A673 (cell line): ENCODE data around the gene MYO5B. TPM values are rescaled to one million over a fixed set of nuclear protein-coding genes. Genes with fewer than 3 reads are reported as not detected.

Experiments used
- BruUV-seq: library from RNA; stranded (reverse); fragments of 400-500 nt; replicated peaks from 2 replicates; lab custom pipeline; 2021; lab: Mats Ljungman, UMichigan
- CTCF ChIA-PET: fragments of 300-600 bp; sonication (Branson Sonifier 250); formaldehyde crosslinking; loops from one replicate; lab custom pipeline; 2022; ENCODE audit warnings: antibody characterized with exemption; lab: Charles Lee
- POLR2A ChIA-PET: fragments of 300-600 bp; sonication (Branson Sonifier 250); formaldehyde crosslinking; loops from one replicate; lab custom pipeline; 2022; ENCODE audit warnings: antibody characterized with exemption; ENCODE audit not compliant: low non-redundant PET; lab: Charles Lee
- DNase-seq: peaks from one replicate; pipeline ENCODE4 v3.0.0-alpha.2; 2015; ENCODE audit warnings: low spot score
- H3K27ac ChIP-seq: fragments of 200-600 bp; sonication (generic); 2 replicates; pipeline ENCODE4 v1.5.1; 2016; ENCODE audit warnings: mixed run types, low read depth, mild to moderate bottlenecking, mixed read lengths, antibody characterized with exemption, low read length; ENCODE audit not compliant: poor library complexity, severe bottlenecking
- H3K27me3 ChIP-seq: fragments of 200-600 bp; sonication (generic); replicated peaks from 2 replicates; pipeline ENCODE4 v1.6.1; 2017; ENCODE audit warnings: mixed run types, low read depth, mild to moderate bottlenecking, mixed read lengths, antibody characterized with exemption, low read length; ENCODE audit not compliant: insufficient read depth, poor library complexity
- H3K36me3 ChIP-seq: fragments of 200-600 bp; sonication (generic); 2 replicates; pipeline ENCODE4 v1.6.1; 2016; ENCODE audit warnings: mixed run types, mild to moderate bottlenecking, mixed read lengths, antibody characterized with exemption, low read length; ENCODE audit not compliant: insufficient read depth, poor library complexity, severe bottlenecking
- H3K4me1 ChIP-seq: fragments of 200-600 bp; sonication (generic); 2 replicates; pipeline ENCODE4 v1.6.1; 2017; ENCODE audit warnings: mixed run types, mild to moderate bottlenecking, mixed read lengths, antibody characterized with exemption, low read length; ENCODE audit not compliant: insufficient read depth, poor library complexity, severe bottlenecking
- H3K4me3 ChIP-seq: fragments of 200-600 bp; sonication (generic); 2 replicates; pipeline ENCODE4 v1.5.1; 2016; ENCODE audit warnings: low read depth, mixed run types, mild to moderate bottlenecking, mixed read lengths, low read length; ENCODE audit not compliant: poor library complexity, severe bottlenecking
- H3K9me3 ChIP-seq: fragments of 200-600 bp; sonication (generic); 2 replicates; pipeline ENCODE4 v1.6.1; 2016; ENCODE audit warnings: mixed run types, low read depth, mild to moderate bottlenecking, mixed read lengths, antibody characterized with exemption, low read length; ENCODE audit not compliant: poor library complexity, severe bottlenecking
- CTCF ChIP-seq: fragments of 300-800, 200-600 bp; sonication (generic); conservative IDR thresholded peaks from 2 replicates; pipeline ENCODE4 v1.5.1; 2017; ENCODE audit warnings: low read depth, mild to moderate bottlenecking, antibody characterized with exemption, low read length, moderate library complexity, mixed read lengths
- EZH2 ChIP-seq: fragments of 200-600 bp; sonication (generic); IDR thresholded peaks from 2 replicates; pipeline ENCODE4 v1.6.1; 2017; ENCODE audit warnings: borderline replicate concordance, low read depth, mild to moderate bottlenecking, mixed read lengths, antibody characterized with exemption, low read length; ENCODE audit not compliant: poor library complexity, severe bottlenecking
- intact Hi-C: fragments of 100-400 bp; cut with micrococcal nuclease; formaldehyde crosslinking; loops from one replicate; pipeline ENCODE4 v1.10.0; 2022; ENCODE audit not compliant: unreplicated experiment
- total RNA-seq: library from RNA; stranded (reverse); gene quantifications from 2 replicates; pipeline ENCODE4 v1.2.3, GENCODE V29; 2021

MYO5B gene
- total RNA-seq, 1 experiment from 2014 or later, result 0.30 TPM

GRCh38 chr18:49961271-49961670 lies 233.7 kb downstream of the MYO5B start:
- DNase-seq, result no peak

GRCh38 chr18:49960376-49960775 lies 234.6 kb downstream of the MYO5B start:
- intact Hi-C loops, result no loop called here
- Histone ChIP-seq H3K9me3 (no peaks in the 10 kb centered on the region), H3K36me3 (no peaks in the 10 kb centered on the region), H3K27me3 (peaks cover 4% of the 10 kb centered on the region), H3K4me1 (no peaks in the 10 kb centered on the region), H3K4me3 (no peak overlapping the region), H3K27ac (no peak overlapping the region)
- BruUV-seq, result no TSS peak
- TF ChIP-seq CTCF, result no peak
- no peak for TF ChIP-seq EZH2
- POLR2A ChIA-PET, result no interaction called here
- DNase-seq, result no peak
- CTCF ChIA-PET, result no interaction called here

More at GRCh38 chr18:49961271-49961670, 233.7 kb downstream of the MYO5B start:
- Histone ChIP-seq H3K4me3 (no peak overlapping the region), H3K27ac (no peak overlapping the region), H3K27me3 (no peaks in the 10 kb centered on the region), H3K36me3 (no peaks in the 10 kb centered on the region), H3K4me1 (no peaks in the 10 kb centered on the region), H3K9me3 (no peaks in the 10 kb centered on the region)
- ChIA-PET POLR2A (interaction anchor here (0.6 kb wide), 1 partner anchor 16 kb away, joined by 3 read pairs; no protein-coding TSS in a partner anchor), CTCF (no interaction called here)
- intact Hi-C loops, result no loop called here
- no TSS peak for BruUV-seq
- TF ChIP-seq CTCF (no peak), EZH2 (no peak)

GRCh38 chr18:49959176-49959575 lies 235.8 kb downstream of the MYO5B start:
- BruUV-seq, result no TSS peak
- POLR2A ChIA-PET, result no interaction called here
- no peak overlapping the region for H3K27ac ChIP-seq
- TF ChIP-seq EZH2 (no peak), CTCF (no peak)
- intact Hi-C loops, result no loop called here
- no peaks in the 10 kb centered on the region for H3K4me1 ChIP-seq
- no peak overlapping the region for H3K4me3 ChIP-seq
- no peak for DNase-seq
- CTCF ChIA-PET, result no interaction called here
- peaks cover 11% of the 10 kb centered on the region for H3K27me3 ChIP-seq
- no peaks in the 10 kb centered on the region for H3K9me3 ChIP-seq
- no peaks in the 10 kb centered on the region for H3K36me3 ChIP-seq
